ENCODE measurements around the gene ITGB1. TPM values are rescaled to one million over a fixed set of nuclear protein-coding genes. Genes with fewer than 3 reads are reported as not detected.

ITGB1 gene
- total RNA-seq, 2 experiments from 2014 or later, result 45.1 to 45.4 TPM

DNA sequence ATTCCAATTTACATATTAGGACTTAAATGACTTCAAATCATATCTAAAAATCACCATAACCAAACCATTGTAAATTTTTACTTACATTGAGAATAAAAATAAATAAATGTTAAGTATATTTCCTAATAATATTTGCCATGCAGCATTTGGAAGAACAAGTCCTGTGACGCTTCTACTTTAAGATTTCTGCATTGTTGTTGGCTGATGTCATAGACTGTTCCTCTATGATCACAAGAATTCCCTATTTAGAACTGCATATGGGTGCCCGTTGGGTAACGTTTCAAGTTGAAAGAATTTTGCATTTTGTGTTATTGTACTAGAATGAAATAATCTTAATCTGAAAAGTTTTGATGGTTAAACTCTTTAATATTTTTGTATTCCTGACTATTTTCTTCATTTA lies 5.1 kb upstream of the ITGB1 start:
- no peak for TF ChIP-seq CTCF (IDR thresholded peaks at IDR 0.05)
- Mint-ChIP-seq H3K4me3 (no peak overlapping the region), H3K9me3 (no peaks in the 10 kb centered on the region), H3K27ac (no peak overlapping the region), H3K36me3 (ENCODE audit: low read depth) (no peaks in the 10 kb centered on the region), H3K27me3 (no peaks in the 10 kb centered on the region), H3K4me1 (ENCODE audit: low read depth) (peaks cover 23% of the 10 kb centered on the region)
- intact Hi-C loops (cut with micrococcal nuclease), result no loop called here
- DNase-seq (no peak), ATAC-seq (no peak)
- CTCF ChIA-PET, result no interaction called here
- POLR2A ChIA-PET, result no interaction called here

DNA sequence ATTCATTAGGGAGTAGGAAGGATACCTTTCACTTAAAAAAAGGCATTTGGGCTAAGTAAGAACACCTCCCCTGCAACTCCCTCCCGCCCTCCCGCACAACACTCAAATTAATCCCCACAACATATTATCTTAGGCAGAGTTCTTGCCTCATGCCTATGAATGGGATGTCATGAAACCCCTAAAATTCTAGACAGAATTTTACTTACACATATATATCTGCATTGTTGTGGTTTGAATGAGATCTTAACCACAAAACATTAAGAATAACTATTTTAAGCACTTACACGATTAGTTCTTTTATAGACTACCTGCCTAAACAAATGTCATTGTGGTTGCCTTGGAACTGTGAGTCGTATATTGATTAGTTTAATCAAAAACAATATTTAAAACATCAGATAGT lies 4.5 kb upstream of the ITGB1 start:
- POLR2A ChIA-PET, result no interaction called here
- intact Hi-C loops (cut with micrococcal nuclease), result no loop called here
- ATAC-seq, result no peak
- Mint-ChIP-seq H3K4me3 (no peak overlapping the region), H3K27ac (no peak overlapping the region), H3K9me3 (no peaks in the 10 kb centered on the region), H3K36me3 (ENCODE audit: low read depth) (no peaks in the 10 kb centered on the region), H3K27me3 (no peaks in the 10 kb centered on the region), H3K4me1 (ENCODE audit: low read depth) (peaks cover 23% of the 10 kb centered on the region)
- no peak for DNase-seq
- TF ChIP-seq CTCF (IDR thresholded peaks at IDR 0.05), result no peak
- CTCF ChIA-PET, result no interaction called here

- H3K36me3 Mint-ChIP-seq (ENCODE audit: low read depth), result no peaks in the 10 kb centered on the region
- intact Hi-C loops (cut with micrococcal nuclease), result no loop called here
- ChIA-PET POLR2A (no interaction called here), CTCF (no interaction called here)
- H3K27me3 Mint-ChIP-seq, result no peaks in the 10 kb centered on the region
- no peak for ATAC-seq
- H3K9me3 Mint-ChIP-seq, result no peaks in the 10 kb centered on the region
- no peak overlapping the region for H3K27ac Mint-ChIP-seq
- H3K4me1 Mint-ChIP-seq (ENCODE audit: low read depth), result peaks cover 23% of the 10 kb centered on the region
- no peak overlapping the region for H3K4me3 Mint-ChIP-seq
- TF ChIP-seq CTCF (IDR thresholded peaks at IDR 0.05), result no peak
- no peak for DNase-seq
Observed at GRCh38 chr10:32961895-32962369, 3.9 kb upstream of the ITGB1 start.

- no peak overlapping the region for H3K4me3 Mint-ChIP-seq
- DNase-seq (no peak), ATAC-seq (no peak)
- peaks cover 25% of the 10 kb centered on the region for H3K4me1 Mint-ChIP-seq (ENCODE audit: low read depth)
- CTCF ChIA-PET, result no interaction called here
- no peak overlapping the region for H3K27ac Mint-ChIP-seq
- H3K27me3 Mint-ChIP-seq, result no peaks in the 10 kb centered on the region
- intact Hi-C loops (cut with micrococcal nuclease), result no loop called here
- TF ChIP-seq CTCF (IDR thresholded peaks at IDR 0.05), result no peak
- POLR2A ChIA-PET, result no interaction called here
- H3K9me3 Mint-ChIP-seq, result no peaks in the 10 kb centered on the region
- no peaks in the 10 kb centered on the region for H3K36me3 Mint-ChIP-seq (ENCODE audit: low read depth)
Observed at GRCh38 chr10:32961343-32961894, 3.4 kb upstream of the ITGB1 start.

DNA sequence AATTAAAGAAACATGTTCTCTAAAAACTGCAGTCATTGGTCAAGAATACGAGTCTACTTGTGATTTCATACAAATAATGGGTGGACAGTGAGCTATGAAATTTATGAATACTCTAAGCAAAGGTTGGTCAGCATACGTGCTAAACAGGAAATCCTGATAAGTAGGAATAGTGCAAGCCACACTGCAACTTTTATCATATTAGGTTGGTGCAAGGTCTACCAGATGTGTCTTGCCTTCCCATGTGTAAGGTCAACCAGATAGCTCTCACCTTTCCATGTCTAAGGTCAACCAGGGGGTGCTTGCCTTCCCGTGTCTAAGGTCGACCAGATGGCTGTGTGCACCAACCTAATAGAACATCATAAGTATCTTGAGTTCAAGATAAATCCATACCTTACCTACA lies 2.0 kb upstream of the ITGB1 start:
- POLR2A ChIA-PET, result interaction anchor here (0.6 to 1.7 kb wide), 4 partner anchors 9 to 53 kb away, joined by 3 to 11 read pairs (median 4); no protein-coding TSS in a partner anchor
- peak overlapping the region; percentile 2 for H3K4me3 Mint-ChIP-seq
- H3K27me3 Mint-ChIP-seq, result no peaks in the 10 kb centered on the region

More for the DNA sequence above, 2.0 kb upstream of the ITGB1 start:
- H3K4me1 Mint-ChIP-seq (ENCODE audit: low read depth), result peaks cover 35% of the 10 kb centered on the region
- CTCF ChIA-PET, result interaction anchor here (1.0 to 1.8 kb wide), 8 partner anchors 8 to 233 kb away, joined by 3 to 8 read pairs (median 4); no protein-coding TSS in a partner anchor
- intact Hi-C loops (cut with micrococcal nuclease), result no loop called here
- TF ChIP-seq CTCF (IDR thresholded peaks at IDR 0.05), result no peak
- no peak for ATAC-seq
- no peaks in the 10 kb centered on the region for H3K9me3 Mint-ChIP-seq
- DNase-seq, result peak; percentile 26
- no peak overlapping the region for H3K27ac Mint-ChIP-seq
- no peaks in the 10 kb centered on the region for H3K36me3 Mint-ChIP-seq (ENCODE audit: low read depth)

Data from activated CD8-positive, alpha-beta T cell treated with anti-CD3 and anti-CD28 coated beads for 36 hours (primary cell).